ENCODE results near the gene HNRNPA0. TPM values are rescaled to one million over a fixed set of nuclear protein-coding genes. Genes with fewer than 3 reads are reported as not detected.

The HNRNPA0 gene
- total RNA-seq, 2 experiments from 2014 or later = 44.3 to 44.6 TPM

Other genes with a start within 250 kb of the HNRNPA0 start
- gene KLHL3, start 18.3 kb downstream of the HNRNPA0 start, total RNA-seq = 10 to 100 TPM in 1 of 2 experiments, 1 to 10 TPM in 1; 9.2 to 10.8 TPM
- not detected for gene MYOT, start 113.5 kb upstream of the HNRNPA0 start, total RNA-seq
- gene PKD2L2, start 135.1 kb upstream of the HNRNPA0 start, total RNA-seq = not detected

All from activated naive CD8-positive, alpha-beta T cell treated with anti-CD3 and anti-CD28 coated beads for 36 hours (primary cell).